NCI-H524 treated with DMSO at 0.1 percent for 48 hours (cell line): ENCODE results near the gene PHC1.

Experiments
- DNase-seq: peaks from one replicate; lab custom pipeline; 2025; lab: John Stamatoyannopoulos, UW

PHC1 gene

DNA sequence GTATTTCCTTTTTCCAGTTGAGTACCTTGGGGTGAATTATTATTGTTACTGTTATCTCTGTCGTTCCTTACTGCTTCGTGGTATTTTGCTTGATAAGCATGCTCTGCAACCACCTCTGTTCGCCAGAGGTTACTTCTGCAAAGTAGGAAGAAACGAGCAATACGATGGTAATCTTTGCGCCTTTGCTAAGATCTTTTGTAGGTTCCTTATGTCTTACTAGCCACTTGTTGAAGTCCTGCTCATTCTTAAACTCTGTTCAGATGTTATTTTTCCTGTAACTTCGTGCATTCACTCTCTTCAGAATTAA is 35.9 kb downstream of the PHC1 start:
- no peak for DNase-seq

DNA sequence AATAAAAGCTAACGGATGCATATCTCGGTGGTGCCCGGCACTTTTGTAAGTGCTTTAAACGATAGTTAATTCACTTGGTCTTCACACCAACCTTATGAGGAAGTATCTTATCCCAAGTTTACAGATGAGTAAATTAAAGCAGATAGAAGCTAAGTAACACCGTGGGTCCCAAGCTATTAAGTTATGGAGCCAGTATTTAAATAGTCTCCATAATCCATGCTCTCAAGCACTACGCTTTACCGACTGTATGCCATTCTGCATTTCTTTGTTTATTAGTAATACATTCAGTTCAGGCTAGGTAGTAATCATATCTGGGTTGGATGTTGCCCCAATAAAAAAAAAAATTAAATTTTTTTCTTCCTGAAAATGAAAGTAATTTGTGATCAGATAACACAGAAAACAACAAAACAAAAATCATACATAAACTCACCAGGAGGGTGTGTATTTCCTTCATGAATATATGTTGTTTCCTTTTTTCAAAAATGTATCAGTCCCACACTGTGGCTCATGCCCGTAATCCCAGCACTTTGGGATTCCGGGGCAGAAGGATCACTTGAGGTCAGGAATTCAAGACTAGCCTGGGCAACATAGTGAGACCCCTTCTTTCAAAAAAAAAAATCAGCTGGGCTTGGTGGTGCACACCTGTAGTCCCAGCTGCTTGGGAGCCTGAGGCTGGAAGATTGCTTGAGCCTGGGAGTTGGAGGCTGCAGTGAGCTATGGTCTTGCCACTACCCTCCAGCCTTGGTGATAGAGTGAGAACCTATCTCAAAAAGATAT is 36.6 kb downstream of the PHC1 start:
- DNase-seq: no peak

DNA sequence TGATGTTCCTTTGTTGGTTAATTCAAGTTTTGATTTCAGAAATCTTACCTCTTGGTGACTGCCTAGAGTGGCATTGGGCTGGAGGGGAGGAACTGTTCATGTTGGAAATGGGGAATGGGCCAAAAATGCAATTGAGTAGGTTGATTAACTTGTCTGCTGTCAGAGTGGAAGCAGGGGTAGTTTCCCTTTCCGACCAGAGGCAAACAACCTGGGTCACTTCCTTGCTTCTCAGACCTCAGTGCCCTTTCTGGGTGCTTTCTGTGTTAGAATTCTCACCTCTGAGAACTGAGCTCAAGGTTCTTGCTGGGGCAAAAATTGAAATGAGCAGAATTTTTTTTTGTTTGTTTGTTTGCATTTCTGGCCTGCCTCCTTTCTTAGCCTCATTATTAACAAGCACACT is 37.4 kb downstream of the PHC1 start:
- no peak for DNase-seq

DNA sequence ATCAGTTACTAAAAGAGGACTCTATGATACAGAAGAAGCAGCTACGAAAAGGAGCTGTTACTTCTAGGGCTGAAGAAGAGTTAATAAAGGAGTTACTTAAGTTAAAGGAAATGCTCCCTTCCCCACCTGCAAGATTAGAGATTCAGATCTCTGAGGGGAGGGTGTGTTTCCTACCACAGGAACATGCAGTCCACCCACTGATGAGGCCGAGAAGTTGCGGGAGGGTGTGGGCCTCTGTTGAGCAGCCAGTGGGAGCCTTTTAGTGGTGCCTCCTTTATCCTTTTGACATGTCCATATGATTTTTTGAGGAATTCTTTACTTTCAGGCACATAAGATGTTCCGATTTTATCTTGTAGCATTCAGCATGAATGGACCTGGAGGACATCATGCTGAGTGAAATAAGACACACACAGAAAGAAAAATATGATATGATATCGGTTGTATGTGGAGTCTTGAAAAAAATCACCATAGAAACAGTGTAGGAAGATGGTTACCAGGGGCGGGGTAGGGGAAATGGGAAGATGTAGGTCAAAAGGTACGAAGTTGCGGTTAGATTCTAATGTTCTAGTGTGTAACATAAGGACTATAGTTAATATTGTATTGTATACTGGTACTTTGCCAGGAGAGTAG is 39.6 kb downstream of the PHC1 start:
- DNase-seq: no peak

DNA sequence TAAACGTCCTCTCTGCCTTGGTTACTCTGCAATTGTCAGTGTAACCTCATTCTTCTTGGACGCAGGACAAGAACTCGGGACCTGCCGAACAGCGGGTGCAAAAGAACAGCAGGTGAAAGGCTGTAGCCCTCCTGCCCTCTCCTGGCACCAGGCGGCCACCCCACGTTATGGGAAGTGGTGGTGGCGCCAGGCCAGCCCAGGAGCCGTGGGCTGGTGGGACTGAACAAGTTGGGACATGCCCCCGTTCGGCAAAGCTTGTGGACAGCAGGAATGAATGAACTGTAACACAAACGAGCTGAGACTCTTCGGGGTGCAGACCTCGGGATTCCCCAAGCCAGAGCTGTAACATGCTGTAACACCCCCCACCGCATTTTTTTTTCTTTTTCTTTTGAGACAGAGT is 41.8 kb downstream of the PHC1 start:
- no peak for DNase-seq

DNA sequence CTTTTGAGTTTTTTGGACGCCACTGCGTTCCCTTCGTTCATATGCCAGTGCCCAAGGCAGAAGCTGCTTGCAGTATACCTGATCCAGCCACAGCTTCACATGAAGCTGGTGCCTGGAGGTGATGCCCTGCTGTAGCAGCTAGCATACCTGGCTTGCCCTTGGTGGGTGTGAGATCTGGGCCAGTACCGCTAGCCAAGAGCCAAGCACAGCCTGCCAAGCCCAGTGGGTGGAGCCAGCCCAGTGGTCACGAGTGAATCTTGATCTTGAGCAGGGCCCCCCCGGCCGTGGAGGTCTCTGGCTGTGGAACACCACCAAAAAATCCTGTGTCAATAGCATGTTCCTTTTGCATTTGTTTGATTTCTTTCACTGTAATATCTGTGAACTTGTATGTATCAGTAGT is 42.5 kb downstream of the PHC1 start:
- no peak for DNase-seq

DNA sequence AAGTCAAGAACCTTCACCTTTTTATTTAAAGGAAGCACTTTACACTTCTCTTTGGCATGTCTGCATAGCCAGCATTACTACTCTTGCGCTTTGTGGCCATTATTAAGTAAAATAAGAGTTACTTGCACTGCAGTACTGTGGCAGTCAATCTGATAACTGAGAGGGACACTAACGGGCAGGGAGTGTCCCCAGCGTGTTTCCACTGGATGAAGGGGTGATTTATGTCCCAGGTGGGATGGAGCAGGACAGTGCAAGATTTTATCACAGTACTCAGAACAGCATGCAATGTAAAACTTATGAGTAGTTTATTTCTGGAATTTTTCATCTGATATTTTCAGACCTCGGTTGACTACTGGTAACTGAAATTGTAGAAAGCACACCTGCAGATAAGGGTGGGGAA is 43.3 kb downstream of the PHC1 start:
- no peak for DNase-seq

DNA sequence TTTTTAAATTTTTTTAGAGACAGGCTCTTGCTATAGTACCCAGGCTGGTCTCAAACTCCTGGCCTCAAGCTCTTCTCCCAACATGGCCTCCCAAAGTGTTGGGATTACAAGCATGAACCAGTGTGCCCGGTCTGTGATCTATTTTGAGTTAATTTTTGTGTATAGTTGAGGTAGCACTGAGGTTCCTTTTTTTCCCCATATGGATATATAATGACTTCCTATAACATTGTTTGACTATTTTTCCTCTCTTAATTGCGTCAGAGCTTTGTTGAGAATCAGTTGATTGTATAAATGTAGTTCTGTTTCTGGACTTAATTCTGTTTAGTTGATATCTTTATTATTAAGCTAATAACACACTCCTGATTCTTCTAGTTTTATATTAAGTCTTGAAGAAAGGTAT is 43.8 kb downstream of the PHC1 start:
- DNase-seq: no peak

DNA sequence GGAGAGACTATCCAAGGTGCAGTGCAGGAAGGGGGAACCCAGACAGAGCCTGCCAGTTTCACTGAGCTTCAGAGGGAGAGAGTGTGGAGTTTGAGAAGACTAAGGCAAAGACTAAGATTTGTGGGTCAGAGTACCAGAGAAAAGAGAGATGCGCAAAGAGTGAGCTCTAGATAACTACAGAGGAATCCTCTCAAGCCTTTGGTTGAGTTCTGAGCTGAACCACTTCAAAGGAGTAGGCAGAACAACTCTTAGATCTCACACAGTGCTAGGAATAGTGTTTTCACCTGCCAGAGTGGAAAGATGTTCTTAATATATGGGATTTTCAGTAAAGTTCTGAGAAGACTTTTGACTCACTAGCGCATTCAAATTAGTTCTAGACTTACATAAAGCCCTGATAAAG is 45.9 kb downstream of the PHC1 start:
- no peak for DNase-seq

DNA sequence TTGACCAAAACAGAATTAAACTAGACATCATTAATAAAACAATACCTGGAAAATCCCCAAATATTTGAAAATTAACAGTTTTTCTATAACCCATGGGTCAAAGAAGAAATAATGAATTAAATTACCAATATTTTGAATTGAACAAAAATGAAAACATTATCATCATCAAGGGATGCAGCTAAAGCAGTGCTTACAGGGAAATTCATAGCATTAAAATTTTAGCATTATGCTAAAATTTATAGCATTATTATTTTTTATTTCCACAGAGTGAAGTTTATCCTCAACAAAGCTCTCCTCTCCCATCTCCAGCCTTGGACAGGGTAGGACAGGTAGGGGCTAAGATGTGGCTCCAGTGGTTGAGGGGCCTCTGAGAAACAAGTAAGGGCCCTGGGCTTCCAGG is 54.5 kb downstream of the PHC1 start:
- no peak for DNase-seq

DNA sequence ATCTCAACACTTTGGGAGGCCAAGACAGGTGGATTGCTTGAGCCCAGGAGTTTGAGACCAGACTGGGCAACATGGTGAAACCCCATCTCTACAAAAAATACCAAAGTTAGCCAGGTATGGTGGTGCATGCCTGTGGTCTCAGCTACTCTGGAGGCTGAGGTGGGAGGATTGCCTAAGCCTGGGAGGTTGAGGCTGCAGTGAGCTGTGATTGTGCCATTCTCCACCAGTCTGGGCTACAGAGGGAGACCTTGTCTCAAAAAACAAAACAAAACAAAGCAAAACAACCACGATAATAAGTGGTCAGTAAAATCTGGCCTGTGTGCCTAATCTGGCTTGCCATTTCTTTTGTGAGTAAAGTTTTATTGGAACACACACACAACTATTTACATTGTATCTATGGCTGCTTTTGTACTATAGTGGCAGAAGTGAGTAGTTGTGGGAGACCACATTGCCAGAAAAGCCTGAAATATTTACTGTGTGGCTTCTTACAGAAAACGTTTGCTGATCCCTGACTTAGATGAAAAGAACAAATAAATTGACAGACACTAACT is 55.6 kb downstream of the PHC1 start:
- no peak for DNase-seq

DNA sequence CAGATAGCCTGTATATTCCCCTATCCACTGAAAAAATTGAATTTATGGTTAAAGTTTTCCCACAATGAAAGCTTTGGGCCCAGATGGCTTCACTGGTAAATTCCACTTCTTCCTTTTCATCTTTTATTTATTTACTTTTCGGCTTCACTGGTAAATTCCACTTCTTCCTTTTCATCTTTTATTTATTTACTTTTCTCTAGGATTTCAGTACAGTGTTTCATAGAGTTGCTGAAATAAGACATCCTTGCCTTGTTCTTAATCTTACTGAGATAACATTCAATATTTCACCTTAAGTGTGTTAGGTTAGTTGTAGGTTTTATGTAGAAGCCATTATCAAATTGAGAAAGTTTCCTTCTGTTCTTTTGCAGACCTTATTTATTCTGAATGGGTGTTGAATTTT is 56.1 kb downstream of the PHC1 start:
- no peak for DNase-seq

DNA sequence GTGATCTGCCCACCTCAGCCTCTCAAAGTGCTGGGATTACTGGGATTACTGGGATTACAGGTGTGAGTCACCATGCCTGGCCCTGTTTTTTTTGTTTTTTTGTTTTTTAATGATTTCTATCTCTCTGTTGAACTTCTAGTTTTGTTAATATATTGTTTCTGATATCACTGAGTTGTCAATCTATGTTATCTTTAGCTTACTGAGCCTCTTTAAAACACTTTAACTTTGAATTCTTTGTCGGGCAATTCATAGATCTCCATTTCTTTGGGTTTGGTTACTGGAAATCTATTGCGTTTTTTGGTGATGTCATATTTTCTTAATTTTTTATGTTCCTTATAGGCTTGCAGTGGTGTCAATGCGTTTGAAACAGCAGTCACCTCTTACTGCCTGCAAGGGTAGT is 65.8 kb downstream of the PHC1 start:
- no peak for DNase-seq

DNA sequence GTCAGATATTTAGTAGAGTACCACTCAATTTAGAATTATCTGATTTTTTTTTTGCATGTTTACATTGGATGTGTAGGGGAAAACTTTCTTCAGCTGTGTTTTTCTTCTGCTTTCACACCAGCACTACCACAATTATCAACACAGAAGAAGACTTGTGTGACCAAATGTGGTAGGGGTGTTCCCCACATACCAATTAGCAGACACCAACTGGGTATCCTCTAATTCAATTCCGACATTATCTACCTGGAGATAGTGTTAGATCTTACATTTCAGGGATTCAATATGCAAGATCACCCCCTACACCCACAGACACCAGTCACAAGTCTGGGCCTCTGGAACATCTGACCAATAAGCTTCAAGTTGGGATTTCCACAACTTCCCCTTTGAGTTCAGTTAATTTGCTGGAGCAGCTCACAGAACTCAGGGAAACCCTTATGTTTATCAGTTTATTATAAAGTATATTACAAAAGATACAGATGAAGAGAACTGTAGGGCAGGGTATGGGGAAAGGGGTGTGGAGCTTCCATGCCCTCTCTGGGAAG is 71.0 kb downstream of the PHC1 start:
- no peak for DNase-seq

DNA sequence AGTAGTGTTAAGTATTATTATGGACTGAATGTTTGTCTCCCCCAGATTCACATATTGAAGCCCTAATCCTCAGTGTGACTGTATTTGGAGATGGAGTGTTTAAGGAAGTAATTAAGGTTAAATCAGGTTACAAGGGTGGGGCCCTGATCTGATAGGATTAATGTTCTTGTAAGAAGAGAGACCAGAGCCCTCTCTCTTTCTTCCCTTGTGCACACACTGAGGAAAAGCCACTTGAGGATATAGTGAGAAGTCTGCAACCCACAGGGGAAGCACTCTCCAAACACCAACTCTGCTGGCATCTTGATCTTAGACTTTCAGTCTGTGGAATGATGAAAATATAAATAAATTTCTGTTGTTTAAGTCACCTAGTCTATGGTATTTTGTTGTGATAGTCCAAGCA is 72.9 kb downstream of the PHC1 start:
- no peak for DNase-seq

DNA sequence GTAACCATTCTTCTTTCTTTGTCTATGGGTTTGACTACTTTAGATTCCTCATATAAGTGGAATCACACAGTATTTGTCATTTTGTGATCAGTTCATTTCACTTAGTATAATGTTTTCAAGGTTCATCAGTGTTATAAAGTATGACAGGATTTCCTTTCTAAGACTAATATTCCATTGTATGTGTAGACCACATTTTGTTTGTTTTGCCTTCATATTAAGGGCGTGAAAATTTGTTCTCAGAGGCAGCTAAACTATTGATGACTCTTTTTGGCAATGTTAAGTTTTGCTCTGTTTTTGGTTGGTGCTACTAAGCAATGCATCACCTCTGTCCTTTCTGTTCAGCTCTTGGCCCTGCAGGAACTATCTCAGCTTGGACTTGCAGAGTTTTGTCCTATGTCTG is 73.4 kb downstream of the PHC1 start:
- no peak for DNase-seq

DNA sequence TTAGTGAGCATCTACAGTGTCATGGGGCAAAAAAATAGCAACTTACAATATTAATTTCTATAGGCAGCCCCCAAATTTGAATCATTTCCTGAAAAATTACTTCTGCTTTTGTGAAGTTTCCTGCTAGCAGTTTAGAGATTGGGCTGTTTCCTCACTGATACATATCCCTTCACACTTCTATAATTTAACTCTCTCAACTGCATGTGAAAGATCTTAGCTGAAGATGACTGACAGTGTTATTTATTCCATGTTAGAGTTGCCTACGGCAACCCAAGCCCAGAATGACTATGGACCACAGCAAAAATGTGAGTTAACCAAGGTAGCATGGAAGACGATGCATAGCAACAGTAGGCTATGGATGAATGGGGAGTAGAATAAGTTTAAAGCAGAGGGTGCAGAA is 75.1 kb downstream of the PHC1 start, which contains the start of gene KLRG1:
TSS of gene KLRG1 (plus strand) at position 134 of the 400 bp plus-strand sequence. CDS start at position 224, 90 bp downstream.
- no peak for DNase-seq
